GM20431 (cell line): Measurements from ENCODE around the gene SRCAP.
"Not testable (repeated sequence)": the region's sequence is repeated elsewhere in the genome, so short reads cannot be mapped to it uniquely, and the experiment has no call there.

Source experiments
- in situ Hi-C: fragments of 300-500 bp; cut with MseI, MboI; formaldehyde crosslinking; loops from one replicate; pipeline ENCODE4 v1.15.0; 2020; ENCODE audit warnings: low sequenced_read_pairs; ENCODE audit not compliant: unreplicated experiment

Gene SRCAP

GRCh38 chr16:30696646-30697045 is 2.3 kb upstream of the SRCAP start:
- in situ Hi-C loops: not testable (repeated sequence)

- in situ Hi-C loops: no loop called here
These were observed 1.5 kb upstream of the SRCAP start for GRCh38 chr16:30697264-30698138.

- in situ Hi-C loops: no loop called here
These were observed 694 bp upstream of the SRCAP start for GRCh38 chr16:30698139-30698815.

- in situ Hi-C loops: no loop called here
These were observed 686 bp downstream of the SRCAP start for GRCh38 chr16:30699615-30700099.

- in situ Hi-C loops: no loop called here
These were observed 1.5 kb downstream of the SRCAP start for GRCh38 chr16:30700491-30700890.

GRCh38 chr16:30700971-30701370 is 2.0 kb downstream of the SRCAP start:
- in situ Hi-C loops: no loop called here

- in situ Hi-C loops: not testable (repeated sequence)
These were observed 4.1 kb downstream of the SRCAP start for GRCh38 chr16:30703071-30703470.

- in situ Hi-C loops: no loop called here
These were observed 5.0 kb downstream of the SRCAP start for GRCh38 chr16:30703971-30704370.

GRCh38 chr16:30706046-30706445 is 7.1 kb downstream of the SRCAP start:
- in situ Hi-C loops: no loop called here

GRCh38 chr16:30710971-30711370 is 12.0 kb downstream of the SRCAP start:
- in situ Hi-C loops: no loop called here

GRCh38 chr16:30711712-30712111 is 12.7 kb downstream of the SRCAP start:
- in situ Hi-C loops: no loop called here

GRCh38 chr16:30715750-30716445 is 16.9 kb downstream of the SRCAP start:
- in situ Hi-C loops: no loop called here

GRCh38 chr16:30720086-30720485 is 21.1 kb downstream of the SRCAP start:
- in situ Hi-C loops: no loop called here

- in situ Hi-C loops: no loop called here
These were observed 21.7 kb downstream of the SRCAP start for GRCh38 chr16:30720694-30721093.

- in situ Hi-C loops: no loop called here
These were observed 22.2 kb downstream of the SRCAP start for GRCh38 chr16:30721167-30721566.

GRCh38 chr16:30721606-30722005 is 22.6 kb downstream of the SRCAP start:
- in situ Hi-C loops: no loop called here

GRCh38 chr16:30722443-30722842 is 23.5 kb downstream of the SRCAP start:
- in situ Hi-C loops: no loop called here

- in situ Hi-C loops: no loop called here
These were observed 23.9 kb downstream of the SRCAP start for GRCh38 chr16:30722916-30723315.

- in situ Hi-C loops: no loop called here
These were observed 24.9 kb downstream of the SRCAP start for GRCh38 chr16:30723725-30724355.
